8988T (cell line): ENCODE measurements around the gene NRM.
"Not testable (repeated sequence)": the region's sequence is repeated elsewhere in the genome, so short reads cannot be mapped to it uniquely, and the experiment has no call there.

ENCODE experiments used
- DNase-seq: peaks from one replicate; pipeline ENCODE4 v3.0.0; 2011

NRM gene

GRCh38 chr6:30687659-30688431, 2.9 kb downstream of the NRM start:
- DNase-seq = no peak

GRCh38 chr6:30686908-30687658, 3.7 kb downstream of the NRM start:
- peak; percentile 60 for DNase-seq

- peak; percentile 65 for DNase-seq
Observed at GRCh38 chr6:30686009-30686907, 4.5 kb downstream of the NRM start, which contains the start of gene PPP1R18. Gene PPP1R18, minus strand, starts transcription at chr6:30686645. Its CDS starts 627 bp downstream, at chr6:30686018.

- DNase-seq = no peak
Observed at GRCh38 chr6:30685157-30686008, 5.4 kb downstream of the NRM start.

- DNase-seq = no peak
Observed at GRCh38 chr6:30684386-30685156, 6.2 kb downstream of the NRM start.

GRCh38 chr6:30683980-30684338, 6.8 kb downstream of the NRM start:
- DNase-seq = no peak

GRCh38 chr6:30683183-30683979, 7.4 kb downstream of the NRM start:
- DNase-seq = no peak

- DNase-seq = peak; percentile 68
Observed at GRCh38 chr6:30682143-30683117, 8.4 kb downstream of the NRM start.

GRCh38 chr6:30681766-30682142, 9.0 kb downstream of the NRM start:
- no peak for DNase-seq

- no peak for DNase-seq
Observed at GRCh38 chr6:30679765-30680535, 10.8 kb downstream of the NRM start.

- DNase-seq = peak; percentile 87
Observed at GRCh38 chr6:30678964-30679726, 11.6 kb downstream of the NRM start.

GRCh38 chr6:30676660-30677285, 14.0 kb downstream of the NRM start:
- no peak for DNase-seq

- DNase-seq = peak; percentile 73
Observed at GRCh38 chr6:30672445-30673253, 18.1 kb downstream of the NRM start, which contains the start of gene DHX16. Gene DHX16, minus strand, starts transcription at chr6:30673006. Its CDS starts 165 bp downstream, at chr6:30672841.

GRCh38 chr6:30670760-30671527, 19.8 kb downstream of the NRM start:
- DNase-seq = peak; percentile 50

- DNase-seq = not testable (repeated sequence)
Observed at GRCh38 chr6:30666300-30666699, 24.5 kb downstream of the NRM start.
